Left ventricle myocardium inferior (tissue), 1 donor: ENCODE data around the gene EFCAB13. TPM values are rescaled to one million over a fixed set of nuclear protein-coding genes. Genes with fewer than 3 reads are reported as not detected.
"Not testable (repeated sequence)": the region's sequence is repeated elsewhere in the genome, so short reads cannot be mapped to it uniquely, and the experiment has no call there.

Experiments
- DNase-seq: peaks from one replicate; pipeline ENCODE4 v3.0.0-alpha.2; 2020
- H3K27ac ChIP-seq: fragments of 200-600 bp; replicated peaks from 2 replicates; pipeline ENCODE4 v1.8.0; 2021
- H3K27me3 ChIP-seq: fragments of 200-600 bp; 2 replicates; pipeline ENCODE4 v1.8.0; 2021; ENCODE audit warnings: low read depth
- H3K36me3 ChIP-seq: fragments of 200-600 bp; 2 replicates; pipeline ENCODE4 v1.8.0; 2021
- H3K4me1 ChIP-seq: fragments of 200-600 bp; 2 replicates; pipeline ENCODE4 v1.8.0; 2021
- H3K4me3 ChIP-seq: fragments of 200-600 bp; 2 replicates; pipeline ENCODE4 v1.8.0; 2021; ENCODE audit warnings: mild to moderate bottlenecking, moderate library complexity
- H3K9me3 ChIP-seq: fragments of 200-600 bp; replicated peaks from 2 replicates; pipeline ENCODE4 v1.8.0; 2021
- CTCF ChIP-seq: fragments of 200-600 bp; IDR thresholded peaks from 2 replicates; pipeline ENCODE4 v1.8.0; 2021; ENCODE audit warnings: antibody characterized with exemption, mild to moderate bottlenecking, borderline replicate concordance
- intact Hi-C: fragments of 100-400 bp; cut with micrococcal nuclease; formaldehyde crosslinking; loops from one replicate; pipeline ENCODE4 v1.11.0; 2022
- total RNA-seq: library from RNA; stranded (reverse); fragmentation: NEBNext Ultra II Directional; extraction: Animal tissue kit (Norgen Biotek cat#: 25700); gene quantifications from one replicate; pipeline ENCODE4 v1.2.1, GENCODE V29; 2021
- donor health status: DM: no; HTN: yes; CAD: no; lungs with severe emphysema.

The EFCAB13 gene
- total RNA-seq, 1 donor from 2014 or later, result 2.6 TPM

GRCh38 chr17:47465165-47465564 is 141.4 kb downstream of the EFCAB13 start:
- Histone ChIP-seq H3K36me3 (peaks cover 4% of the 10 kb centered on the region), H3K27me3 (no peaks in the 10 kb centered on the region), H3K9me3 (no peaks in the 10 kb centered on the region), H3K4me3 (no peak overlapping the region), H3K4me1 (no peaks in the 10 kb centered on the region), H3K27ac (no peak overlapping the region)
- intact Hi-C loops, result no loop called here
- DNase-seq, result no peak
- no peak for TF ChIP-seq CTCF

- H3K9me3 ChIP-seq, H3K4me1 ChIP-seq, H3K36me3 ChIP-seq, DNase-seq, intact Hi-C loops, H3K4me3 ChIP-seq, H3K27me3 ChIP-seq, H3K27ac ChIP-seq: not testable (repeated sequence)
Measured at GRCh38 chr17:47466976-47467375, 143.2 kb downstream of the EFCAB13 start.

GRCh38 chr17:47470836-47471235 is 147.1 kb downstream of the EFCAB13 start:
- DNase-seq, result no peak
- no peak for TF ChIP-seq CTCF
- no peaks in the 10 kb centered on the region for H3K27me3 ChIP-seq
- H3K9me3 ChIP-seq, result no peaks in the 10 kb centered on the region
- H3K4me1 ChIP-seq, result no peaks in the 10 kb centered on the region
- H3K4me3 ChIP-seq, result no peak overlapping the region
- H3K36me3 ChIP-seq, result peaks cover 17% of the 10 kb centered on the region
- intact Hi-C loops, result no loop called here
- H3K27ac ChIP-seq, result no peak overlapping the region

GRCh38 chr17:47472073-47472472 is 148.3 kb downstream of the EFCAB13 start:
- H3K27me3 ChIP-seq, H3K9me3 ChIP-seq, H3K4me1 ChIP-seq, intact Hi-C loops, DNase-seq, H3K27ac ChIP-seq, H3K4me3 ChIP-seq: not testable (repeated sequence)
- peaks cover 20% of the 10 kb centered on the region for H3K36me3 ChIP-seq

Other genes starting within 250 kb of the EFCAB13 start
- 92.4 TPM for gene CDC27, start 134.7 kb upstream of the EFCAB13 start, total RNA-seq
- 809 TPM for gene MYL4, start 114.6 kb upstream of the EFCAB13 start, total RNA-seq
- gene ITGB3, start 70.1 kb upstream of the EFCAB13 start, total RNA-seq, result 3.3 TPM
- 72.1 TPM for gene NPEPPS, start 207.2 kb downstream of the EFCAB13 start, total RNA-seq